ENCODE measurements around the gene LTB4R.
A peak's percentile ranks its signal among the peaks of the same experiment; 100 is the strongest.

Gene LTB4R

DNA sequence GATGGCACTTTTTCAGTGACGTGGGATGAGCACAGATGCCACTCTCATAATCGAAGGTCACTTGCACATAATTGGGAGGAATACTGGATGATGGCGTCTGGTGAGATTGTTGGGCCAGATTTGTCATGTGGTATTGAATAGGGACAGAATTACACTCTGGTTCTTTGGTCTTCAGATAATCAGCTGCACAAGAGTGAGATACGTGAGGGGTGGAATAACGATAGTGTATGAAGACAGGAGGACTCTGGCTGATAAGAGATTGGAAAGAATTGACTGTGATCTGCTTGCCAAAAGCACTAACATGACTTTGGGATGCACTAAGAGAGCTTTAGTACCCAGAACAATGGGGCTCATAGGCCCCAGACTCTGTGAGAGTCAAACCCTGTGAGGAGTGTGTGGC, 32.9 kb upstream of the LTB4R start:
- DNase-seq (ENCODE audit: low read depth in 2 of 2) = no peak

DNA sequence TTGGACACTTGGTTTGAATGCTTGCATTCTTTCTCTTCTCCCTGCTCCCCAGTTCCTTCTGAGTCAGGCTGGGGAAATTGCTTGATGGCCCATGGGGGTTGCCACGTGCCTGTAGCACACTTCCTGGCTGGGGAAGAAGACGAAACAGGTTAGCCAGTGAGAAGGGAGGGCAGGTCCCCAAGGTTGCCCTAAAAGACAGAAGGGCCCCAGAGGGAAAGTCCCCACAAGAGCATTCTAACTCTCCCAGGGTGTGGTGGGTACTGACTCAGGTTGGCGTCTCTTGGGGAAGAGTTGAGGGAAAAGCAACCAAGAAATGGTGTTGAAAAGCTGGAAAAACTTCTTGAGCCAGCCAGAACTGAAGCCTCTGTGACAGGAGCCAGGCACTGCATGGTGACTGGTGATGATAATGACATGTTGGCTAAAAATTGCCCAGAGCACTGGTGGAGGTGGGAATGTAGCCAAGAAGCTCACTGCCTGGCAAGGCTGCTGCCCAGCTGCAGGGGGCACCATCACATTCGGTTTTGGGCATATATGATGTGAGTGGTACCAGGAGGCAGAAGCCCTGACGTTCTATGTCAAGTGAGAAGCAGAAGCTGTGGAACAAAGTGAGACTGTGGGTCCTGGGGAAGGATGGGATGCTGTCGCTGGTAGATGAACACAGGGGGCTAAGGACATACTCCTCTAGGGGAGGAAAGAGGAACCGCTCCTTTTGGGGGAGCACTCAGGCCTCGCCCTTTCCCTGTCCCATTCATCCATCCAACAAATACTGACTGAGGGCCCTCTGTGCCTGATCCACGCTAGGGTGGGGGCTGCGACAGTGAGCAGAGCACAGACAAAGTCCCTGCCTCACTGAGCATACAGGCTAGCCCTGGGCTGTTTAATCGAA, 31.8 kb upstream of the LTB4R start:
- DNase-seq (ENCODE audit: low read depth in 2 of 2) = peak in 1 of 2 donors; percentile 17

DNA sequence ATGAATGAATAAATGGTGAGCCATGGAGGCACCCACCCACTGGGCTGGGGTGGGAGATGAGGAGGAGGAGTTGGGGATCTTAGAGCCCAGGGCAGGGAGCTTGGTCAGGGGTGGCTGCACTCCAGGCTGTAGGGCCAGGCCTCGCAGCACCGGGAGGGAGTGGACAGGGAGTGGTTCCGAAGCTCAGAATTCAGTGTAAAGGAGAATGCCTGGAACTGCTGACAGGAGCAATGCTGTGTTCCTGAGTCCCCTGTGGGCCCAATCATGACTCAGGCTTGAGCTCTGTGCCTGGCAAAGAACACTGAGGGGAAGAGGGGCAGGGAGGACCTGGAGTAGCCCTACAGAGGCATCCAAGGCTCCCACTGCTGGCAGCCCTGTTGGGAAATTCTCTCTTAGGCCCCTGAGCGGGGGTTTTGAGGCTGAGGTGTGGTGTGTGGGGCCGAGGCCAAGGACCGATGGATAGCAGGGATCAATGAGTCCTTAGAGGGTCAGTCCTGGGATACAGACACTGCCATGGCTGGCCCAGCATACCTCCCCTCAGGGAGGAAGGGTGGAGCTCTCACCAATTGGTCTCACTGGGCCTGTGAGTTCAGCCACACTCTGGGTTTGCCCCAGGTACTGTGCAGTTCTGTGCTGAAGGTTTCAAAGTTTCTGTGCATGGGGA, 30.4 kb upstream of the LTB4R start:
- DNase-seq (ENCODE audit: low read depth in 2 of 2) = no peak

DNA sequence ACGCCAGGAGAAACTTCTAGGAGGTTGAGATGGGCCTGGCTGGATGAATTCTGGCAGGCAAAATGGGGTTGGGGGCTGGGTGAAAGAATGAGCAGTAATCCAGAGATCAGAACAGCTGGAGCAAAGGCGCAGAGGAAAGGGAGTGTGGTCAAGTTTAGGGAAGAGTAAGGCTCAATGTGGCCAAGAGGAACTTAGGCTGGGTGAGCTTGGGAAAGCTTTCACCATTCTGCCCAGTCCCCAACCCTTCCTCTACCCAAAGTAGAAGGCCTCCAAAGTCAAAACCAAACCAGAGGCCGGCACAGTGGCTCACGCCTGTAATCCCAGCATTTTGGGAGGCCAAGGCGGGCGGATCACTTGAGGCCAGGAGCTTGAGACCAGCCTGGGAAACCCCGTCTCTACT, 29.7 kb upstream of the LTB4R start:
- DNase-seq (ENCODE audit: low read depth in 2 of 2) = no peak

DNA sequence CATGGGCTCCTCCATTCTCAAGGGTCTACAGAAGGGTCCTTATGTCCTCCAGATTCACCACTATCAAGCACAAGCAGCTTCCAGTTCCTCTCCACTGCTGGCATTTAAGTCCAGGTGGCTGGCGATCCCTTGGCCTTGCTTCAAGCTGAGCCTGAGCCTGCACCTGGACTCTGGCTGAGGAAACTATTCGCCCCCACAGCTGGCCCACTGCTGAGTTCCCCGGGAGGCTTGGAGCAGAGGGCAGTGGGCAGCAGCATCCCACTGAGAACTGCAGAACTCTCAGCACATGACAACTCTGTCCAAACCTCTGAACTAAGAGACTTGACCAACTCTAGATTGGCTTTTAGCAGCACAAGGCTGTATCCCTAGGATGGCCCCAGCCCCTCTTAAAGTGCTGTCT, 28.6 kb upstream of the LTB4R start:
- DNase-seq (ENCODE audit: low read depth in 2 of 2) = no peak

DNA sequence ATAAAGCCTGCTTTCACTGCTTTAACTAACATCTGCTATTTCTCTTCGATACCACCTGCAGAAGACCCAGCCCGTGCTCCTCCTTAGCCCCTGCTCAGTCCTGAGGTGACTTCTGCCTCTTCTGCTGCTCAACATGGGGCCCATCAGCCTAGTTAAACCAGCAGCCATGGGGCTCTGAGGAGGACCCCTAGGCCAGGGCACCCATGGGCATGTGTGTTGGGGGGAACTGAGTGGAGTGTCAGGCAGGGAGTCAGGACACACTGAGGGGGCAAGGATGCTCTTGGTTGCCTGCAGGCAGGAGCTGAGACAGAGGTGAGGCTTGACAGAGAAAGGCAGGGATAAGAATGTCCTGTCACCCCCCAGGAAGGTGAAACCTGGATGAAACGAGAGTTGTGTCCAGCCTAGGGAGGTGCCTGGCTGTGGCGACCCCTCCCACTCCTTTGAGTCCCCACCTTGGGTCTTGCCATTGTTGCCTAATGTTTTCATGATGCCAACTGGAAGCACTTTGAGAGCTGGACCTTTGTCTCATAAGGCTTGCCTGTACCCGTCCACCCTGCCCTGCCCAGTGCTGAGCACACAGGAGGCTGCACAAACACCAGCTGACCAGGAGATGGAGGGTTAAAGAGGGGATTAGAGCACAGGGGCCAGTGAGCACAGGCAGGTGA, 27.4 kb upstream of the LTB4R start:
- DNase-seq (ENCODE audit: low read depth in 2 of 2) = no peak

DNA sequence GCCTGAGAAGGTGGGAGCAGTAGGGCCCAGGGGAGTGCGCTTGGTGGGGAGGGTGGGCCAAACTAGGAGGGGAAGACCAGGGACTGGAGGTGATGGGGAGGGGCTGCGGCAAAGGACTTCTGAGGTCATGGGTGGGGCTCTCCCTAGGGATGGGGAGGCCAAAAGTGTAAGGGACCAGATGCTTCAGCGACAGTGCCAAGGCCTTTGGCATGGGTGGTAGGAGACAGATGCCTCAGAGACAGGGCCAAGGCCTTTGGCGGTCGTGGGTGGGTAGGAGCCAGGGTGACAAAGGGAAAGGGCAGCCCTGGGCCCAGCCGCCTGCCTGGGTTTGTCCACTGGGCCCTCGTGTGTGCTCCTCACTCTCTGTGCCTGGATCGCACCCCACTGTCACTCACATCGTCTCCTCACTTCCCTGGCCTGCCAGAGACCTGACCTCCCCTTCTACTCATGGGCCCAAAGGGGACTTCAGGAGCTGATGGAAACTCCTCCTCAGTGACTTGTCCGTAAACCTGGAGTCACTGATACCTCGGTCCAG, 26.7 kb upstream of the LTB4R start:
- no peak for DNase-seq (ENCODE audit: low read depth in 2 of 2)

DNA sequence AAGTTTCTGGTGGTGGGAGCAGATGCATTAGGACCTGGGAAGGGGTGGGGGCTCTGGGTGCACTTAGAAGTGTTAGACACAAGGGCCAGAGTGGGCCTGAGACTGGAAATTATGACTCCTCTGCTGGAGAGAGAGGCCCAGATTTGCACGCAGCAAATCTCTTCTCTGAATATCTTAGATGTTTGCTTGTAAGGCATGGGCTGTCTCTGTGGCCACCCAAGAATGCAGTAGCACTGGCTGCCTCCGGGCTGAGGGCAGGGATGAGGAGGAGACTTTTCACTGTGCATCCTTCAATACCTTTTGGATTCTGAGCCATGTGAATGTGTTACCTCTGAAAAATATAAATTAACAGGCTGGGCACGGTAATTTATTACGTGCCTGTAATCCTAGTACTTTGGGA, 26.0 kb upstream of the LTB4R start:
- no peak for DNase-seq (ENCODE audit: low read depth in 2 of 2)

DNA sequence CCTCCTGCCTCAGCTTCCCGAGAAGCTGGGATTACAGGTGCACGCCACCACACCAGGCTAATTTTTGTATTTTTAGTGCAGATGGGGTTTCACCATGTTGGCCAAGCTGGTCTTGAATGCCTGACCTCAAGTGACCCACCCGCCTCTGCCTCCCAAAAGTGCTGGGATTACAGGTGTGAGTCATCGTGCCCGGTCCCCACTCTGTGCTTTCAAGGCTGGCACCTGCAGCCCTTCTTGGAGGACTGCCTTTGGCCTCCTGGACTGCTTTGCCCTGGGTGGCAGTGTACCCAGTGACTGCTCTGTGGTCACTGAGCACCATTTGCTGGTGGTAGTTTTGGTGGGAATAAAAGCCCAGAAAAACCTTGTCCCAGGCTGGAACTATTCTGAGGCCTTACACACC, 24.3 kb upstream of the LTB4R start:
- no peak for DNase-seq (ENCODE audit: low read depth in 2 of 2)

DNA sequence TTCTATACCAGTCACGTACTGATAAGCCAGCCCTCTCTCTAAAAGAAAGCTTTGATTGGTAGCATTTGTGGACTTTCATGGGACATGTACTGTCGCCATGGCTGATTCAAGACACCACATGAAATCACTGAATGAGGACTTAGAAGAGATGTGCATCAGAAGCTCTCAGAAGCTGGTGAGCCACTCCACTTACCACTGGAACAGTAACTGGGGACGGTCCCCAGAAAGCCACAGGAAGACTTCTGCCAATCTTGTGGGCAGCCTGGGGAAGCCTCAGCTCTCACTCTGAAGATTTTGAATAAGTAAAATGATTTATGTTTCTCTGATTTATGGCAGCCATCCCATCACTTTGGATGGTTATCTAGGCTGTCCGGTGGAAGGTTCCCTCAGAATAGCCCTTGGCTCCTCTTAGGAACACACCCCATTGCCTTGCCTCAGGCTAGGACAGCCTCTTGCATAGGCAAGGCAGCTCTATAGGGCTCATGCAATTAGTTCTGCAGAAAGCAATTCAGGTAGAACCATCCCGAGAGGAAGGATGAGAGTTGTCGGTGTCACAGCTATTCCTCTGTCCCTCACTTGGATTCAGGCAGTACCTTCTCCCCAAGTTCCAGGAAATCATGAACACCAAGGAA, 21.5 kb upstream of the LTB4R start:
- DNase-seq (ENCODE audit: low read depth in 2 of 2) = no peak

DNA sequence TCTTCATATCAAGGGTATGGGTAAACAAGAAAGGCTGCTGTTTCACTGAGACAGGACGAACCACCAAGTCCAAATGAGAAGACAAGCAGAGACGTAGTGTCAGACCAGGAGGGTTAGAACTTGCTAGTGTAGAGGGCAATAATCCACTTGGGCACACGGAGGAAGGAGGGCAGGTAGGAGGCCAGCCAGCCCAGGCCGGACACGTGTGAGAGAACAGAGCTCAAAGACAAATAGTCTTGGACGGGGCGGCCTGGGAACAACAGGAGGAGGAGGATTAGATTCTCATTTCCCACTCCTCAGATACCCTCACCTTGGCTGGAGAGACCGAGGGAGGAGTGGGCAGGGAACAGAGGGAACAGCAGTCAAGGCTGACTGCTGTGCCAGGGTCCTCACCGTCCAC, 20.6 kb upstream of the LTB4R start:
- no peak for DNase-seq (ENCODE audit: low read depth in 2 of 2)

DNA sequence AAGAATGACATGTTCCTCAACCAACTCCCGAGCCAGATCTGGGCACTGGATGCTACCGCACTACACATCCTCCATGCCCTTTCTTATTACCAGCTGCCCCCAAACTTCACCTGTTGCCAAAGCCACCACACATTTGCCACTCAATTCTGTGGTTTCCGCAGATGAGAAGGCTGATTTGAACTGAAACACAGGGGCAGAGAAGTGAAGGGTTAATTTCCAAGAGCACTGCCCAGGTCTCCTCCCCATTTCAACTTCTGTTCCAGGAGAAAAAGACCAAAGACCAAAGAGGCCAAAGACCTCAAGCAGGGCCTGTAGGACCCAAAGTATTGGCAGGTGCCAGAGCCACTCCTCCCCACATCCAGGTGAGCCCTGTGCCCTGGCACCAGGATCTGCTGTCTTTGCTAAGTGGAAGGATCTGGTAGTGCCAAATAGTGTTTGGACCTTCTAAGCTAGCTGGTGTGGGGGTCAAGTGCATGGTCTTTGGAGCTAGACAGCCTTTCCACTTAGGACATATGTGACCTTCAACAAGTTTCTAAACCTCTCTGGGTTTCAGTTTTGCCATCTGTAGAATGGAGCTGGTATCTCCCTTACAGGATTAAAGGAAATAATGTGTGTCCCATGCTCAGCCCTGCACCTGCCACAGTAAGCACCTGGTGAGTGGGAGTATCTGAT, 19.7 kb upstream of the LTB4R start:
- no peak for DNase-seq (ENCODE audit: low read depth in 2 of 2)

DNA sequence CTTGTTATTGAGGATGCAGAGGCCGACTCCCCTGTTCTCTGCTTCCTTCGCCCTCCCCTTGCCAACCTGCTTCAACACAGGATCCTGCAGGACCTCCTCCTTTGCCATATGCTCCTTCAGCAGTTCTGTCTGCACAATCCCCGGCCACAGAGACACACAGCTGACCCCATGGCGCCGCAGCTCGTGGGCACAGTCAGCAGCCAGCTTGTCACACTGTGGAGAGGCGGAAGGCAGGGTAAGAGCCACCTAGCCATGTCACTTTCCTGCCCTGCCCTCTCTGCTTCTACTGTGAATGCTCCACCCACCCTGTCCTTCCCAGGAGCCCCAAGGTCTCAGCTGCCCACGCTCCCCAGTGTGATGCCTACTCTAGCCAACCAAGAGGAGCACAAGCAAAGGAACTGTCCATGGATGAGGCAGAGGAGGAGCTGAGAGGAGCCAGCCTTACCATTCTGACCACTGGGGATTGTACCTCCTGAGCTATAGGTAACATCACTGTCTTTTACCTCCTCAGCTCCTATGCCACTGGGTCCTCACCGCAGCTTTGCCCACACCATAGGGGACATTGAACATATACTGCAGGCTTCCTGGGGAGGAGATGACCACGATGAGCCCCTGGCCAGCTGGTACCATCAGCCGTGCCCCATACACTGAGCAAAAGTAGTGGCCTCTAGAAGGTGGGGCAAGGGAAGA, 19.0 kb upstream of the LTB4R start:
- no peak for DNase-seq (ENCODE audit: low read depth in 2 of 2)

DNA sequence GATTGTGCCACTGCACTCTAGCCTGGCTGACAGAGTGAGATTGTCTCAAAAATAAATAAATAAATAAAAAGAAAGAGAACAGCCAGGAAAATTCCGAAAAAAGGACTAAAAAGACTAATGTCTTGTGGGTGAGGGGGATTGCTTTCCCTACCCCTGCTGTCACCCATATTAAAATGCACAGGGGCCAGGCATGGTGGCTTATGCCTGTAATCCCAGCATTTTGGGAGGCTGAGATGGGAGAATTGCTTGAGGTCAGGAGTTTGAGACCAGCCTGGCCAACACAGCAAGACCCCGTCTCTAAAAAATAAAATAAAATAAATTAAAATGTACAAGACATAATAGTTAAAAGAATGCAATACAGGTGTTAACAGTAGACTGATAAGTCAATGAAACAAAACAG, 17.8 kb upstream of the LTB4R start:
- no peak for DNase-seq (ENCODE audit: low read depth in 2 of 2)

DNA sequence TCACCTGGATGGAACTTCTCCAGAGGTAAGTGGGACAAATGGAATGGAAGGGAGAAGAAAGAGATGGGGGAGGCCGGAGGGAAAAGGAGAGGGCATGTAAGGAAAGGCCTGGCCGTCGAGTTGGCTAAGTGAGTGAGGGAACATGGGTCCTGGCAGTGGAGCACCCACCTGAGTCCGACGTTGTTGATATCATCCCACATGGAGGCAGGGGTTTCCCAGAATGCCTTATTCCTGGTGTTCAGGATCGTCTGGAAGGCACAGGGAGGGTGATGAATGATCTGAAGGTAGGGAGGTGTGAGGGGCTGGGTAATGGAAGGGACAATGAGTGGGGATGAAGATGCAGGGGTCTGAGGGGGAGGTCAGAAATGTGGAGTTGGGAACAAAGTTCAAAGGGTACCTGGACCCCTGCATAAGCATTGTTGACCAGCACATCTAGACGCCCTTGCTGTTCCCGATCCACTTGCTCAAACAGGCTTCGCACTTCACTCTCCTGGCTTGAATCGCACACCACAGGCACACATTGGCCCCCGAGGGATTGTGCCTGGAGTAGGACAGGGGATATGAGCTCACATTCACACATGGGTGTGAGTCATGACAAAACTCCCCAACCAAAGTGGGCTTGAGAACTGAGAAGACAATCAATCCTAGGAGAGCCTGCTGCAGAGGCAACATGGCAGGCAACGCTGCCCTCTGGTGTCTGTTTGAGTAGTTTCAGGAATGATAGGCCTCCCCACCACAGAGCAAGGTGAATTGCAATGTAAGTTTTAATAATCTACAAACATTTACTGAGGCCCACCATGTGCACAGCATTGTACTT, 14.8 kb upstream of the LTB4R start:
- DNase-seq (ENCODE audit: low read depth in 2 of 2) = peak; percentile 52 to 64

DNA sequence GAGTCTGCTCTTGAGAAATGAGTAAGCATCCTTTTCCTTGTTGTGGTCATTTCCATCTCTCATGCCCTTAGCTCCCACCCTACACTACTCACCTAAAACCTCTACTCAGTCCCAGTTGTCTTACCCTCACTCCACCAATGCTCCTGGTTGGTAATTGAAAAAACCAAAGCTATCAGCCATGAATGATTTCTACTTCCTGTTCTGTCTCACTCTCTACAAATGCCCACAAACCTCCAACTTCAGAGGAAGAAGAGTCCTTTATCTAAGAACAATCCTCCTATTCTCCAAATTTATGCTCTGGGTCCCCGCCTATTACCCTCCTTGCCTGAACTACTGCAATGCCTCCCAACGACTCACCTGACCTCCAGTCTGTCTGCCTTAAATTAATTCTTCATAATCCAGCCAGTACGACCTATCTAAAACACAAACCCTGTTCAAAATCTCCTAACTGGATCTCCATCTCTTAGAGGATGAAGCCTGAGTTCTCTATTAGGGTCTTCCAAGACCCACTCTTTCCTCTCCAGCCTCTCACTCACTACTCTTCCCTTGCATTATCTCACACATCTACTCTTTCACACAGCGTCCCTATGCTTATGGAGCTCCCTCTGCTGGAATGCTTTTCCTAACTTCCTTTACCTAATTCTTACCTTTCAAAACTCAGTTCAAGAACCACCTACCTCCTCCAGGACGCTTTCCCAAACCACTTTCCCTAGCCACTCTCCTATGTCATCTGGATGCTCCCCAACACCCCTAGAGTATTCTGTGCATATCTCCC, 13.9 kb upstream of the LTB4R start:
- DNase-seq (ENCODE audit: low read depth in 2 of 2) = no peak

DNA sequence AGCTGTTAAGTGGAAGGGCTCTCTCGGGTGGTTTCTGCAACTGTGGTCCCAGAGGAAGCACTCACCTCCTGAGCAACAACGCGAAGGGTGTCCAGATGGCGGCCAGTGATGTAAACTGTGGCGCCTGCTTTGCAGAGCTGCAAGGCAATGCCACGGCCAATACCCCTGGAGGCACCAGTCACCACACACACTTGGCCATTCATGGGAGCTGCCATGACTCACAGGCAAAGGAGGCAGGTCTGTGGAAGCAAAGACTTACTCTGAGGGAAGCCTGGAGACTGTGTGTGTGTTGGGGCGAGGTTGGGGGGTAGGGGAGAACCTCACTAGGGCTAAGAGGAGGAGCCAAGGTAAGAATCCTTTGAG, 12.4 kb upstream of the LTB4R start:
- DNase-seq (ENCODE audit: low read depth in 2 of 2) = no peak

DNA sequence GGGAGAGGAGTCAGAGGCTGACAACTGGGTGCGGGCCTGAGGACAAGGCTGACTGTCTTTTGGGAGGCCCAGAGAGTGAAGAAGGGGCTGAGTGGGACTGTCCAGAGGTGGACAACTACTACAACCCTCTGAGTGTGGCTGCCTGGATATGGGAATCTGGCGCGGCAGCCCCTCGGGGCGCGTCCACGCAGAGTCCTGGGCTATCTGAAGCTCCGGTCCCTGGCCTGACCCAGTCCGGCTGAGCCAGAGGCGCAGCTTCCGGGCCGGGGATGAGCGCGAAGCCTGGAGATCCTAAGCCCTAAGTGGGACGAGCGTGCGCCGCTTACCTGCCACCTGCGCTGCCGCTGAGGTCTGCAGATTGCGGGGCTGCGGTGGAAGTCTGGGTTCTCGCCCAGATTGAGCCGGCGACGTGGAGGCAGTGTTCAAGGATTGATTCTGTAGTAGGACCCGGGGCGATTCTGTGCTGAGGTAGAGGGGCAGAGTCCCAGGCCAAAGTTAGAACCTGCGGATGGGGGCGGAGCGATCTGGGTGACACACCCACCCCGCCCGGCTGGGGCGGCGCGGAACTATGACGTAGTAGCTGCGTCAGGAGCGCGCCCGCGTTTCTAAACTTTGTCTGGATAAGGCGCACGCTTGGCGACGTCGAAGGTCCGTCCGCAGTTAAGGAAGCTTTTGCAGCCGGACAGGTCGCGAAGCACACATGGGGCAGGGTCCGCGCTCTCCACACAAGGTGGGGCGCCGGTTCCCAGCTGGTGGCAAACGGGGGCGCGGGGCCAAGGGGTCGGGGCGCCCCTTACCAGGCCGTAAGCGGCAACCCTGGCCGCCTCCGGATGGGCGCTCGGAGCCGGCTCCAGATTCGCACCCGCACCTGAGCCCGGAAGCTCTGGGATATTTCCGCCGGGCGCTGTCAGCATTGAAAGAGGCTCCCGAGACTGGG, 11.8 kb upstream of the LTB4R start, which contains the start of the genes DHRS1 and NOP9:
Gene DHRS1, minus strand, starts transcription at position 526 of the 937 bp plus-strand sequence. CDS start 674 bp downstream, outside the sequence.
Gene NOP9, plus strand, starts transcription at position 596 of the 937 bp plus-strand sequence. Its CDS starts 105 bp downstream, at position 701.
- peak; percentile 85 for DNase-seq (ENCODE audit: low read depth in 2 of 2)
